Esophagus (tissue), 2 donors: ENCODE results near the gene MUC4. TPM values are rescaled to one million over a fixed set of nuclear protein-coding genes. Genes with fewer than 3 reads are reported as not detected.

Experiments
- H3K27ac ChIP-seq, 2 donors: one replicate each; pipeline ENCODE4 v1.5.1; 2013; ENCODE audit warnings: low read depth in 2 of 2, mild to moderate bottlenecking in 2 of 2, inconsistent platforms in 1 of 2, low read length in 1 of 2, moderate library complexity in 1 of 2
- H3K27me3 ChIP-seq, 2 donors: one replicate each; pipeline ENCODE4 v1.6.1; 2013; ENCODE audit warnings: low read length in 2 of 2, control low read depth in 1 of 2, mild to moderate bottlenecking in 1 of 2; ENCODE audit not compliant: insufficient read depth in 2 of 2, control insufficient read depth in 1 of 2
- H3K36me3 ChIP-seq, 2 donors: one replicate each; pipeline ENCODE4 v1.6.1; 2013; ENCODE audit warnings: low read length in 1 of 2; ENCODE audit not compliant: control insufficient read depth in 2 of 2, insufficient read depth in 2 of 2
- H3K4me1 ChIP-seq, 2 donors: one replicate each; pipeline ENCODE4 v1.6.1; 2013; ENCODE audit warnings: low read length in 1 of 2; ENCODE audit not compliant: control insufficient read depth in 2 of 2, insufficient read depth in 2 of 2
- H3K4me3 ChIP-seq, 2 donors: one replicate each; pipeline ENCODE4 v1.5.1; 2013; ENCODE audit warnings: low read length in 2 of 2, mild to moderate bottlenecking in 2 of 2, low read depth in 1 of 2, moderate library complexity in 1 of 2
- H3K9me3 ChIP-seq, 2 donors: one replicate each; pipeline ENCODE4 v1.6.1; 2013; ENCODE audit warnings: mild to moderate bottlenecking in 2 of 2, low read depth in 1 of 2, low read length in 1 of 2, moderate library complexity in 1 of 2; ENCODE audit not compliant: control insufficient read depth in 2 of 2, insufficient read depth in 1 of 2
- WGBS, 2 donors: extraction: QIAGEN DNeasy Blood & Tissue Kit; methylation state at CpG; one replicate each; pipeline ENCODE4 v1.1.7; 2013; 5-methylcytosine and 5-hydroxymethylcytosine counted together
- polyA plus RNA-seq, 2 donors: library from polyadenylated mRNA; stranded (reverse); fragments of 200-250 nt; gene quantifications; one replicate each; pipeline ENCODE4 v1.2.3, GENCODE V29; 2013
- donor health status: healthy with polysubstance abuse.
- donor health status: Bipolar disorder and iron deficiency.

The MUC4 gene, protein sequence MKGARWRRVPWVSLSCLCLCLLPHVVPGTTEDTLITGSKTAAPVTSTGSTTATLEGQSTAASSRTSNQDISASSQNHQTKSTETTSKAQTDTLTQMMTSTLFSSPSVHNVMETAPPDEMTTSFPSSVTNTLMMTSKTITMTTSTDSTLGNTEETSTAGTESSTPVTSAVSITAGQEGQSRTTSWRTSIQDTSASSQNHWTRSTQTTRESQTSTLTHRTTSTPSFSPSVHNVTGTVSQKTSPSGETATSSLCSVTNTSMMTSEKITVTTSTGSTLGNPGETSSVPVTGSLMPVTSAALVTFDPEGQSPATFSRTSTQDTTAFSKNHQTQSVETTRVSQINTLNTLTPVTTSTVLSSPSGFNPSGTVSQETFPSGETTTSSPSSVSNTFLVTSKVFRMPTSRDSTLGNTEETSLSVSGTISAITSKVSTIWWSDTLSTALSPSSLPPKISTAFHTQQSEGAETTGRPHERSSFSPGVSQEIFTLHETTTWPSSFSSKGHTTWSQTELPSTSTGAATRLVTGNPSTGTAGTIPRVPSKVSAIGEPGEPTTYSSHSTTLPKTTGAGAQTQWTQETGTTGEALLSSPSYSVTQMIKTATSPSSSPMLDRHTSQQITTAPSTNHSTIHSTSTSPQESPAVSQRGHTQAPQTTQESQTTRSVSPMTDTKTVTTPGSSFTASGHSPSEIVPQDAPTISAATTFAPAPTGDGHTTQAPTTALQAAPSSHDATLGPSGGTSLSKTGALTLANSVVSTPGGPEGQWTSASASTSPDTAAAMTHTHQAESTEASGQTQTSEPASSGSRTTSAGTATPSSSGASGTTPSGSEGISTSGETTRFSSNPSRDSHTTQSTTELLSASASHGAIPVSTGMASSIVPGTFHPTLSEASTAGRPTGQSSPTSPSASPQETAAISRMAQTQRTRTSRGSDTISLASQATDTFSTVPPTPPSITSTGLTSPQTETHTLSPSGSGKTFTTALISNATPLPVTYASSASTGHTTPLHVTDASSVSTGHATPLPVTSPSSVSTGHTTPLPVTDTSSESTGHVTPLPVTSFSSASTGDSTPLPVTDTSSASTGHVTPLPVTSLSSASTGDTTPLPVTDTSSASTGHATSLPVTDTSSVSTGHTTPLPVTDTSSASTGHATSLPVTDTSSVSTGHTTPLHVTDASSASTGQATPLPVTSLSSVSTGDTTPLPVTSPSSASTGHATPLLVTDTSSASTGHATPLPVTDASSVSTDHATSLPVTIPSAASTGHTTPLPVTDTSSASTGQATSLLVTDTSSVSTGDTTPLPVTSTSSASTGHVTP (N-terminal part only)
- polyA plus RNA-seq, result 10 to 100 TPM; 15.6 to 17.4 TPM

- Histone ChIP-seq H3K27ac (no peak within 1 kb of the TSS), H3K27me3 (no peaks in the 10 kb centered on the region), H3K4me3 (peak within 1 kb of the TSS; percentile 10 to 48), H3K36me3 (no peaks in the 10 kb centered on the region), H3K9me3 (no peaks in the 10 kb centered on the region), H3K4me1 (peaks cover 0 to 2% of the 10 kb centered on the region in 2 donors)
- WGBS, 2 donors, result 19 to 33% methylated on average over 14 of the region's 14 CpGs
These were observed at the start of gene MUC4 for GRCh38 chr3:195811756-195812155. Gene MUC4, minus strand, starts transcription at chr3:195811929. Its CDS starts 112 bp downstream, at chr3:195811817.

GRCh38 chr3:195860456-195860855 lies 48.7 kb upstream of the MUC4 start:
- WGBS, 2 donors, result 54 to 56% methylated on average over 6 of the region's 6 CpGs
- no peak overlapping the region for H3K4me3 ChIP-seq
- no peak overlapping the region for H3K27ac ChIP-seq
- peaks cover 0 to under 1% of the 10 kb centered on the region in 2 donors for H3K36me3 ChIP-seq
- H3K9me3 ChIP-seq, result no peaks in the 10 kb centered on the region
- H3K27me3 ChIP-seq, result no peaks in the 10 kb centered on the region
- peaks cover 2 to 11% of the 10 kb centered on the region in 2 donors for H3K4me1 ChIP-seq

- H3K27ac ChIP-seq, result peak overlapping the region in 1 of 2 donors; percentile 1
- peaks cover 2 to 11% of the 10 kb centered on the region in 2 donors for H3K4me1 ChIP-seq
- 47 to 63% methylated on average over 23 of the region's 23 CpGs for WGBS, 2 donors
- no peaks in the 10 kb centered on the region for H3K27me3 ChIP-seq
- no peaks in the 10 kb centered on the region for H3K9me3 ChIP-seq
- H3K36me3 ChIP-seq, result no peaks in the 10 kb centered on the region
- H3K4me3 ChIP-seq, result no peak overlapping the region
These were observed 48.2 kb upstream of the MUC4 start for GRCh38 chr3:195859846-195860411.

GRCh38 chr3:195859061-195859845 lies 47.5 kb upstream of the MUC4 start:
- H3K27me3 ChIP-seq, result no peaks in the 10 kb centered on the region
- no peak overlapping the region for H3K4me3 ChIP-seq

DNA sequence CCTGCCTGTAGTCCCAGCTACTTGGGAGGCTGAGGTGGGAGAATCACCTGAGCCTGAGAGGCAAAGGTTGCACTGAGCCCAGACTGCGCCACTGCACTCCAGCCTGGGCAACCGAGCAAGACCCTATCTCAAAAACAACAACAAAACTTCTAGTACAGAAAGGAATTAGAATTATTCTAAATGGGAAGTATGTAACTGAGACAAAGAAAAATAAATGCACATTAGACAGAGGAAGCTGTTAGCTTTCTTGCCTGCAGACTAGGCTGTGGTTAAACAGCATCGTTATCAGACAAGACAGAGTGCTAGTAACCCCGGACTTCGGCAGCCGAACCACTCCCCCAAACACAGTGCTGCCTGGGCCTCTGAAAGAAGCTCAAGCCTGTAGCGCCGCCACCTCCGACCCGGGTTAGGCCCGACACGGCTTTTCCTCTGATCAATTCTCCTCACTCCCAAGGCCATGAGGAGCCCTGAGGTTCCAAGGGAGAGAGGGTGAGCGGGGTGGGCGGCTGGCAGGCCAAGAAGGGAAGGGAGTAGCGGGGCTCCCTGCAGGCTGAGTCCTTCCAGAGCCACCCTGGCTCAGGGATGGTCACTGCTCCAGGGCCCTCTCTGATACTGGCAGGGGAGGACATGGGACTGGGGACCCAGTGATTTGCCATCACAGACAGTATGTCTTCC lies 44.8 kb upstream of the MUC4 start:
- 73 to 76% methylated on average over 15 of the region's 15 CpGs for WGBS, 2 donors

More at GRCh38 chr3:195859061-195859845, 47.5 kb upstream of the MUC4 start:
- Histone ChIP-seq H3K36me3 (no peaks in the 10 kb centered on the region), H3K27ac (peak overlapping the region in 1 of 2 donors; percentile 1), H3K9me3 (no peaks in the 10 kb centered on the region), H3K4me1 (peaks cover 2 to 11% of the 10 kb centered on the region in 2 donors)
- WGBS, 2 donors, result 15 to 18% methylated on average over 21 of the region's 21 CpGs

DNA sequence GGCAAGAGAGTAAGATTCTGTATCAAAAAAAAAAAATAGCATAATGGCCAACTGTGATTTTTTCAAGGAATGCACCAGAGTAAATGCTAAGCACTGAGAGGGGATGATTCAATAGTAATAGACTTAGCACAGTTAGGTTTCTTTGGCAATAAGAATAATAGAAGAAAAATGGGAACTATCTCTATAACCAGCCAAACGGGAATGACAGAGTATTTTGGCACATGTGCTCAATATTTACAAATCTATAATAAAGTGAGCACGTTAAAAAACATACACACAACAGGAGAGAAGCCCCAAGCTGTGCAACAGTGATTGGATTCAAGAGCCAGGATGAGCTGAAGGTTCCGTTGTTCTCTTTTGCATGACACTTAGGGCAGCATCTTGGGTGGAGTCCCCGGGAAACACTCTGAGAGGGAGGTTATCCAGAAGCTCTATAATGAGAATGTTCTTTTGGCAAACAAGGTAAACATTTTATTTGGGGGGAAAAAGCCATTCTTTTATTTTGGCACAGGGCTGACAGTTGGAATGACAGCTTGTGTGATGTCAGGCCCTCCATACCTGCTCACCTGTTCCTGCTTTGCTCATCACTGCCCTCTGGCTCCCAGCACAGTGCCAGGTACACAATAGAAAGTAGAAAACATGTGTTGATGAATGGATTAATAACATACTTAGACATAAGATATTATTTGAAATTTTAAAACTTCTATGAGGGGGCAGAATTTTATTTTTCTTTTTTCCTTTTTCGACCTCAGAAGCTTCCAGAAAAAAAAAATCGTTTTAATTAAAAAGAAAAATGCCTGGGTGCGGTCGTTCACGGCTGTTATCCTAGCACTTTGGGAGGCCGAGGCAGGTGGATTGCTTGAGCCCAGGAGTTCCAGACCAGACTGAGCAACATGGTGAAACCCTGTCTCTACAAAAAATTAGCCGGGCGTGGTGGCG lies 44.0 kb upstream of the MUC4 start:
- Histone ChIP-seq H3K27ac (no peak overlapping the region), H3K27me3 (no peaks in the 10 kb centered on the region), H3K36me3 (no peaks in the 10 kb centered on the region), H3K9me3 (no peaks in the 10 kb centered on the region), H3K4me1 (peaks cover 0 to 4% of the 10 kb centered on the region in 2 donors), H3K4me3 (no peak overlapping the region)
- WGBS, 2 donors, result 73 to 76% methylated on average over 13 of the region's 13 CpGs

More for the DNA sequence above, 44.8 kb upstream of the MUC4 start:
- no peak overlapping the region for H3K4me3 ChIP-seq
- no peaks in the 10 kb centered on the region for H3K36me3 ChIP-seq
- H3K9me3 ChIP-seq, result no peaks in the 10 kb centered on the region
- no peaks in the 10 kb centered on the region for H3K27me3 ChIP-seq
- no peak overlapping the region for H3K27ac ChIP-seq
- H3K4me1 ChIP-seq, result peaks cover 0 to 4% of the 10 kb centered on the region in 2 donors

GRCh38 chr3:195854628-195855294 lies 43.0 kb upstream of the MUC4 start:
- Histone ChIP-seq H3K27ac (peak overlapping the region; percentile 87 to 88), H3K9me3 (no peaks in the 10 kb centered on the region), H3K4me1 (no peaks in the 10 kb centered on the region), H3K36me3 (no peaks in the 10 kb centered on the region), H3K27me3 (no peaks in the 10 kb centered on the region), H3K4me3 (no peak overlapping the region)
- WGBS, 2 donors, result 52 to 61% methylated on average over 8 to 9 of the region's 9 CpGs
